Measurements from ENCODE around the gene KIF18B. TPM values are rescaled to one million over a fixed set of nuclear protein-coding genes. Genes with fewer than 3 reads are reported as not detected.

The KIF18B gene
- total and polyA plus RNA-seq, 2 donors (not counting 1 experiment from before 2014, with no cell fraction given): 0.99 to 2.5 TPM

DNA sequence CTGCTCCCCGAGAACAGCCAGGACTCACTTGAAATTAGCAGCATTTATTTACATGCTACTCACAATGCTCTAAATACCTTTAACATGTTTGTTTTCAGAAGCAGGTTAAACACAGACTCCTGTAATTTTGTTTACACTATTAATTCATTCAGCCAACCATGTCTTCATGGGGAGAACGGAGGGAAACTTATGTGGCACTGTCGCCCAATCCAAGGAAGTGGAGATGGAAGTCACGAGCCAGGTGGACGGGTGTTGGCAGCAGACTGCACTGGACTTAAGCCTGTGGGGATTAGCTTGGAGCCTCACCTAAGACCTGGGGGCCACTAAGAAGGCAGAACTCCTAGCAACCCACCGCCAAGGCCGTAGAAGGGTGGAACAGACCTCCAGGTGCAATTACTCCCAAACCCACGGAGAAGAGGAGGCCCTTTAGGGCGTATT is 23.4 kb downstream of the KIF18B start:
- DNase-seq (ENCODE audit: low read depth in 2 of 2): no peak
- Histone ChIP-seq H3K9ac (ENCODE audit: insufficient read depth, low read length) (no peak overlapping the region), H2AFZ (ENCODE audit: low read length) (no peak overlapping the region), H3K27me3 (ENCODE audit: control insufficient read depth, insufficient read depth, low read length) (peaks cover 2% of the 10 kb centered on the region), H3K9me3 (ENCODE audit: control insufficient read depth, insufficient read depth, low read depth, low read length) (no peaks in the 10 kb centered on the region), H3K4me3 (replicated peaks in 1 of 4; ENCODE audit: control extremely low read depth in 1 of 4, insufficient read depth in 1 of 4, low read depth in 3 of 4, low read length in 4 of 4) (no peak overlapping the region), H3K36me3 (ENCODE audit: control insufficient read depth, insufficient read depth, low read length) (peaks cover 19% of the 10 kb centered on the region), H3K4me1 (ENCODE audit: control insufficient read depth, extremely low read depth, insufficient read depth, low read length) (no peaks in the 10 kb centered on the region), H3K4me2 (ENCODE audit: extremely low read depth, insufficient read depth, low read length) (no peak overlapping the region), H3K27ac (ENCODE audit: insufficient read depth, low read length) (no peak overlapping the region), H4K20me1 (ENCODE audit: control insufficient read depth, extremely low read depth, insufficient read depth, low read length) (no peaks in the 10 kb centered on the region), H3K79me2 (ENCODE audit: control insufficient read depth, insufficient read depth, low read length) (no peaks in the 10 kb centered on the region)
- TF ChIP-seq EZH2 (IDR thresholded peaks at IDR 0.05; ENCODE audit: low read length, missing control alignments): no peak
- TF ChIP-seq, protein P1, sequence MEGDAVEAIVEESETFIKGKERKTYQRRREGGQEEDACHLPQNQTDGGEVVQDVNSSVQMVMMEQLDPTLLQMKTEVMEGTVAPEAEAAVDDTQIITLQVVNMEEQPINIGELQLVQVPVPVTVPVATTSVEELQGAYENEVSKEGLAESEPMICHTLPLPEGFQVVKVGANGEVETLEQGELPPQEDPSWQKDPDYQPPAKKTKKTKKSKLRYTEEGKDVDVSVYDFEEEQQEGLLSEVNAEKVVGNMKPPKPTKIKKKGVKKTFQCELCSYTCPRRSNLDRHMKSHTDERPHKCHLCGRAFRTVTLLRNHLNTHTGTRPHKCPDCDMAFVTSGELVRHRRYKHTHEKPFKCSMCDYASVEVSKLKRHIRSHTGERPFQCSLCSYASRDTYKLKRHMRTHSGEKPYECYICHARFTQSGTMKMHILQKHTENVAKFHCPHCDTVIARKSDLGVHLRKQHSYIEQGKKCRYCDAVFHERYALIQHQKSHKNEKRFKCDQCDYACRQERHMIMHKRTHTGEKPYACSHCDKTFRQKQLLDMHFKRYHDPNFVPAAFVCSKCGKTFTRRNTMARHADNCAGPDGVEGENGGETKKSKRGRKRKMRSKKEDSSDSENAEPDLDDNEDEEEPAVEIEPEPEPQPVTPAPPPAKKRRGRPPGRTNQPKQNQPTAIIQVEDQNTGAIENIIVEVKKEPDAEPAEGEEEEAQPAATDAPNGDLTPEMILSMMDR (conservative IDR thresholded peaks at IDR 0.05 in 1 of 2, IDR thresholded peaks at IDR 0.05 in 1 of 2; ENCODE audit: low read depth in 1 of 2, low read length in 2 of 2): no peak

GRCh38 chr17:44922746-44923470 is 24.7 kb downstream of the KIF18B start:
- Histone ChIP-seq H3K27me3 (ENCODE audit: control insufficient read depth, insufficient read depth, low read length) (peaks cover 2% of the 10 kb centered on the region), H2AFZ (ENCODE audit: low read length) (no peak overlapping the region), H4K20me1 (ENCODE audit: control insufficient read depth, extremely low read depth, insufficient read depth, low read length) (no peaks in the 10 kb centered on the region), H3K4me2 (ENCODE audit: extremely low read depth, insufficient read depth, low read length) (no peak overlapping the region), H3K9me3 (ENCODE audit: control insufficient read depth, insufficient read depth, low read depth, low read length) (no peaks in the 10 kb centered on the region), H3K79me2 (ENCODE audit: control insufficient read depth, insufficient read depth, low read length) (no peaks in the 10 kb centered on the region), H3K4me1 (ENCODE audit: control insufficient read depth, extremely low read depth, insufficient read depth, low read length) (no peaks in the 10 kb centered on the region), H3K27ac (ENCODE audit: insufficient read depth, low read length) (no peak overlapping the region), H3K4me3 (replicated peaks in 1 of 4; ENCODE audit: control extremely low read depth in 1 of 4, insufficient read depth in 1 of 4, low read depth in 3 of 4, low read length in 4 of 4) (no peak overlapping the region), H3K36me3 (ENCODE audit: control insufficient read depth, insufficient read depth, low read length) (peaks cover 14% of the 10 kb centered on the region), H3K9ac (ENCODE audit: insufficient read depth, low read length) (no peak overlapping the region)
- TF ChIP-seq, protein P1 (conservative IDR thresholded peaks at IDR 0.05 in 1 of 2, IDR thresholded peaks at IDR 0.05 in 1 of 2; ENCODE audit: low read depth in 1 of 2, low read length in 2 of 2): no peak
- TF ChIP-seq EZH2 (IDR thresholded peaks at IDR 0.05; ENCODE audit: low read length, missing control alignments): no peak
- DNase-seq (ENCODE audit: low read depth in 2 of 2): no peak

DNA sequence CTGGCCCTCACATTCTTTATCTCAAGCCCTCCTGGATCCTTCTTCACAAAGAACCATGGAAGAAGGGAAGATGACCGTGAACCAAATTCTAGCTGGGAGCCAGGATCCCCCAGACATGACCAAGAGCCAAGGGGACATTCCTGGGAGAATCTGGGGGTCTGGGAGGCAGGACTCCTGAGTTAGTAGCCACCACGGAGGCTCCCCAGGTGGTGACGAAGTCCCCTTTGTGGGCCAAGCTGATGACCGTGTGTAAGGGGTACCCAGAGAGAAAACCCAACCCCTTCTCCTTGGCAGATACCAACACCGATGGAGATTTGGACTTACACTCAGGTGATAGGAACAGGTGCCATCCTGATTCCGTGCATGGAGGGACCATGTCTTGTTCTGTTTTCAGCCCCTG is 25.4 kb downstream of the KIF18B start:
- Histone ChIP-seq H4K20me1 (ENCODE audit: control insufficient read depth, extremely low read depth, insufficient read depth, low read length) (no peaks in the 10 kb centered on the region), H3K4me3 (replicated peaks in 1 of 4; ENCODE audit: control extremely low read depth in 1 of 4, insufficient read depth in 1 of 4, low read depth in 3 of 4, low read length in 4 of 4) (no peak overlapping the region), H3K79me2 (ENCODE audit: control insufficient read depth, insufficient read depth, low read length) (no peaks in the 10 kb centered on the region), H3K9me3 (ENCODE audit: control insufficient read depth, insufficient read depth, low read depth, low read length) (no peaks in the 10 kb centered on the region), H3K27me3 (ENCODE audit: control insufficient read depth, insufficient read depth, low read length) (peaks cover 2% of the 10 kb centered on the region), H3K36me3 (ENCODE audit: control insufficient read depth, insufficient read depth, low read length) (peaks cover 11% of the 10 kb centered on the region), H3K9ac (ENCODE audit: insufficient read depth, low read length) (no peak overlapping the region), H2AFZ (ENCODE audit: low read length) (no peak overlapping the region), H3K27ac (ENCODE audit: insufficient read depth, low read length) (no peak overlapping the region), H3K4me2 (ENCODE audit: extremely low read depth, insufficient read depth, low read length) (no peak overlapping the region), H3K4me1 (ENCODE audit: control insufficient read depth, extremely low read depth, insufficient read depth, low read length) (no peaks in the 10 kb centered on the region)
- TF ChIP-seq, protein P1 (conservative IDR thresholded peaks at IDR 0.05 in 1 of 2, IDR thresholded peaks at IDR 0.05 in 1 of 2; ENCODE audit: low read depth in 1 of 2, low read length in 2 of 2): no peak
- no peak for TF ChIP-seq EZH2 (IDR thresholded peaks at IDR 0.05; ENCODE audit: low read length, missing control alignments)
- no peak for DNase-seq (ENCODE audit: low read depth in 2 of 2)

All from fibroblast of lung (primary cell).